Common myeloid progenitor, CD34-positive (primary cell): ENCODE measurements around the gene THSD7B.
"Not testable (repeated sequence)": the region's sequence is repeated elsewhere in the genome, so short reads cannot be mapped to it uniquely, and the experiment has no call there.

ENCODE experiments used
- CTCF ChIA-PET: fragments of 350-600 bp; sonication (Branson Sonifier 250); formaldehyde crosslinking; loops from one replicate; lab custom pipeline; 2021; ENCODE audit warnings: antibody characterized with exemption; lab: Charles Lee
- POLR2A ChIA-PET: fragments of 350-600 bp; sonication (Branson Sonifier 250); formaldehyde crosslinking; loops from one replicate; lab custom pipeline; 2021; ENCODE audit warnings: antibody characterized with exemption; lab: Charles Lee
- DNase-seq, 3 donors: peaks; one replicate each; pipeline versions ENCODE4 v3.0.0 to v3.0.0-alpha.2; 2013
- H3K27ac ChIP-seq, 2 experiments: 1 replicate in 1 of 2; 2 replicates in 1 of 2; pipeline ENCODE4 v1.7.0; 2013; ENCODE audit warnings: inconsistent platforms in 2 of 2, low read length in 2 of 2, mild to moderate bottlenecking in 2 of 2, low read depth in 1 of 2, moderate library complexity in 1 of 2; ENCODE audit not compliant: severe bottlenecking in 2 of 2, insufficient read depth in 1 of 2, poor library complexity in 1 of 2
- H3K27me3 ChIP-seq, 5 experiments: replicated peaks in 2 of 5; 1 replicate in 3 of 5; 2 replicates in 2 of 5; pipeline versions ENCODE4 v1.6.1 to v1.7.0; 2013; ENCODE audit warnings: low read length in 4 of 5, mild to moderate bottlenecking in 2 of 5, moderate library complexity in 2 of 5, inconsistent platforms in 1 of 5; ENCODE audit not compliant: insufficient read depth in 5 of 5, control insufficient read depth in 4 of 5
- H3K36me3 ChIP-seq, 4 experiments: 1 replicate in 2 of 4; 2 replicates in 2 of 4; pipeline versions ENCODE4 v1.6.1 to v1.7.0; 2013; ENCODE audit warnings: low read length in 3 of 4, control low read depth in 1 of 4, mild to moderate bottlenecking in 1 of 4; ENCODE audit not compliant: control insufficient read depth in 4 of 4, insufficient read depth in 4 of 4
- H3K4me1 ChIP-seq, 4 experiments: 1 replicate in 3 of 4; 2 replicates in 1 of 4; pipeline versions ENCODE4 v1.6.1 to v1.7.1; 2013; ENCODE audit warnings: low read length in 3 of 4, mild to moderate bottlenecking in 3 of 4, control low read depth in 1 of 4, inconsistent platforms in 1 of 4, moderate library complexity in 1 of 4; ENCODE audit not compliant: control insufficient read depth in 4 of 4, insufficient read depth in 4 of 4; ENCODE audit errors: control extremely low read depth in 1 of 4
- H3K4me3 ChIP-seq, 7 experiments: 1 replicate in 4 of 7; 2 replicates in 3 of 7; pipeline versions ENCODE4 v1.5.1 to v1.7.0; 2013; ENCODE audit warnings: mild to moderate bottlenecking in 7 of 7, low read length in 6 of 7, moderate library complexity in 6 of 7, inconsistent platforms in 2 of 7, low read depth in 2 of 7, control low read depth in 1 of 7; ENCODE audit not compliant: insufficient read depth in 4 of 7, control insufficient read depth in 1 of 7; ENCODE audit errors: extremely low read depth in 1 of 7
- H3K9me3 ChIP-seq, 5 experiments: 1 replicate in 4 of 5; 2 replicates in 1 of 5; pipeline versions ENCODE4 v1.6.1 to v1.7.1; 2013; ENCODE audit warnings: low read length in 4 of 5, mild to moderate bottlenecking in 2 of 5, inconsistent platforms in 1 of 5, low read depth in 1 of 5, moderate library complexity in 1 of 5; ENCODE audit not compliant: control insufficient read depth in 4 of 5, insufficient read depth in 2 of 5; ENCODE audit errors: control extremely low read depth in 1 of 5
- WGBS: methylation state at CpG from one replicate; pipeline ENCODE4 v1.1.5; 2013; ENCODE audit not compliant: insufficient coverage; 5-methylcytosine and 5-hydroxymethylcytosine counted together

THSD7B gene

GRCh38 chr2:137096187-137096586, 330.8 kb downstream of the THSD7B start:
- H3K36me3 ChIP-seq = no peaks in the 10 kb centered on the region
- CTCF ChIA-PET = no interaction called here
- no peaks in the 10 kb centered on the region for H3K9me3 ChIP-seq
- no peak overlapping the region for H3K27ac ChIP-seq
- POLR2A ChIA-PET = no interaction called here
- DNase-seq = no peak
- no peaks in the 10 kb centered on the region for H3K27me3 ChIP-seq
- H3K4me1 ChIP-seq = no peaks in the 10 kb centered on the region
- H3K4me3 ChIP-seq = no peak overlapping the region

DNA sequence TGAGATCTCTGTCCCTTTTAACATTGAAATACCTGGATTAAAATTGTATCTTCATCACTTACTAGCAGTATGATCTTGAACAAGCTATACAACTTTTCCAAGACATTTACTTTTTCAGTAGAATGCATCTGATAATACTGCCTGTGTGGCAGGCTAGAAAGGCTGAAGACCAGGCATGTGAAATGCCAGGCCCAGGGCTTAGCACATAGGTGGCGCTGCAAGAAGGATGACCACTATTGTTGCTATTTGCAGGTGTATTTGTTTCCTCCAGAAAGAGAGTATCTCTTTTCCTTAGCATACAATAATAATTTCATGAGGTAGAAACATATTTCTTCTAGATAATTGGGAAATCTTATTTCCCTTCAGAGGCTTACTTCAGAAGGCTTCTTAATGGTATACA, 331.3 kb downstream of the THSD7B start:
- Histone ChIP-seq H3K9me3 (no peaks in the 10 kb centered on the region), H3K4me3 (no peak overlapping the region), H3K27me3 (no peaks in the 10 kb centered on the region), H3K36me3 (no peaks in the 10 kb centered on the region), H3K4me1 (no peaks in the 10 kb centered on the region), H3K27ac (no peak overlapping the region)
- WGBS = no CpG with 5 or more reads among the region's 1 CpG
- ChIA-PET CTCF (no interaction called here), POLR2A (no interaction called here)
- no peak for DNase-seq

DNA sequence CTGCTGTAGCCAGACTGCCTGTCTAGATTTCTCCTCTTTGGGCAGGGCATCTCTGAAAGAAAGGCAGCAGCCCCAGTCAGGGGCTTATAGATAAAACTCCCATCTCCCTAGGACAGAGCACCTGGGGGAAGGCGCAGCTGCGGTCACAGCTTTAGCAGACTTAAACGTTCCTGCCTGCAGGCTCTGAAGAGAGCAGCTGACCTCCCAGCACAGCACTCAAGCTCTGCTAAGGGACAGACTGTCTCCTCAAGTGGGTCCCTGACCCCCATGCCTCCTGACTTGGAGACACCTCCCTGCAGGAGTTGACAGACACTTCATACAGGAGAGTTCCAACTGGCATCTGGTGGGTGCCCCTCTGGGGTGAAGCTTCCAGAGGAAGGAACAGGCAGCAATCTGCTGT, 336.5 kb downstream of the THSD7B start:
- POLR2A ChIA-PET, H3K9me3 ChIP-seq, H3K36me3 ChIP-seq, H3K4me1 ChIP-seq, H3K27ac ChIP-seq, H3K4me3 ChIP-seq, DNase-seq, H3K27me3 ChIP-seq, CTCF ChIA-PET: not testable (repeated sequence)
- WGBS = 100% methylated on average over 3 of the region's 3 CpGs

DNA sequence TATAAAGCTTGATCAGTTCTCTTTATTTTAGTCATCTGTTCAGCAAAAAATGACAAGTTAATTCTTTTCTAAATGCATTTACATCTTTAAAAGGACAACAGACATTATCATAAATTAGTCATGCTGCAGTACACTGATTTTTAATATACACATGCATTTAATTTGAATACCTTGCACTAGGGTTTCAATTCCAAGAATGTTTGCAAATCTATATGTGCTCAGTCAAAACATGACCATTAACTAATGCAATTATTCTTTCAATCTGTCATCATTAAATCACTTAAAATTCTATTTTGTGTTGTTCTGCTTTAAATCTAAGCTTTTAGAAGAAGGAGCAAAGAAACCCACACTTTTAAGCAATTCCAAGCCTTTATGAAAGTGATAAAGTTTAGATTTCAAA, 342.6 kb downstream of the THSD7B start:
- ChIA-PET POLR2A (no interaction called here), CTCF (no interaction called here)
- H3K27ac ChIP-seq = no peak overlapping the region
- H3K4me1 ChIP-seq = no peaks in the 10 kb centered on the region
- H3K9me3 ChIP-seq = no peaks in the 10 kb centered on the region
- H3K36me3 ChIP-seq = no peaks in the 10 kb centered on the region
- H3K4me3 ChIP-seq = no peak overlapping the region
- no peaks in the 10 kb centered on the region for H3K27me3 ChIP-seq
- DNase-seq = no peak

- H3K27me3 ChIP-seq = no peaks in the 10 kb centered on the region
- H3K27ac ChIP-seq = no peak overlapping the region
- ChIA-PET POLR2A (no interaction called here), CTCF (no interaction called here)
- H3K4me3 ChIP-seq = no peak overlapping the region
- 75% methylated on average over 2 of the region's 5 CpGs for WGBS
- H3K9me3 ChIP-seq = no peaks in the 10 kb centered on the region
- no peak for DNase-seq
- no peaks in the 10 kb centered on the region for H3K4me1 ChIP-seq
- H3K36me3 ChIP-seq = no peaks in the 10 kb centered on the region
Measured at GRCh38 chr2:137111896-137112295, 346.6 kb downstream of the THSD7B start.

- H3K4me1 ChIP-seq = no peaks in the 10 kb centered on the region
- H3K9me3 ChIP-seq = no peaks in the 10 kb centered on the region
- H3K4me3 ChIP-seq = no peak overlapping the region
- CTCF ChIA-PET = no interaction called here
- no peak overlapping the region for H3K27ac ChIP-seq
- POLR2A ChIA-PET = no interaction called here
- DNase-seq = no peak
- no peaks in the 10 kb centered on the region for H3K36me3 ChIP-seq
- WGBS = 92% methylated on average over 7 of the region's 10 CpGs
- H3K27me3 ChIP-seq = no peaks in the 10 kb centered on the region
Measured at GRCh38 chr2:137115081-137115794, 349.9 kb downstream of the THSD7B start.

- POLR2A ChIA-PET = no interaction called here
- Histone ChIP-seq H3K27me3 (no peaks in the 10 kb centered on the region), H3K36me3 (no peaks in the 10 kb centered on the region), H3K9me3 (no peaks in the 10 kb centered on the region), H3K4me1 (no peaks in the 10 kb centered on the region), H3K27ac (no peak overlapping the region), H3K4me3 (no peak overlapping the region)
- CTCF ChIA-PET = no interaction called here
- WGBS = 88% methylated on average over 1 of the region's 1 CpG
- DNase-seq = no peak
Measured at GRCh38 chr2:137115795-137116089, 350.4 kb downstream of the THSD7B start.
